SW 1271 (cell line): ENCODE measurements around the gene GATA3.
"Not testable (repeated sequence)": the region's sequence is repeated elsewhere in the genome, so short reads cannot be mapped to it uniquely, and the experiment has no call there.

Experiments used
- DNase-seq, 2 experiments: peaks; one replicate each; lab custom pipeline; 2025; lab: John Stamatoyannopoulos, UW

Gene GATA3

DNA sequence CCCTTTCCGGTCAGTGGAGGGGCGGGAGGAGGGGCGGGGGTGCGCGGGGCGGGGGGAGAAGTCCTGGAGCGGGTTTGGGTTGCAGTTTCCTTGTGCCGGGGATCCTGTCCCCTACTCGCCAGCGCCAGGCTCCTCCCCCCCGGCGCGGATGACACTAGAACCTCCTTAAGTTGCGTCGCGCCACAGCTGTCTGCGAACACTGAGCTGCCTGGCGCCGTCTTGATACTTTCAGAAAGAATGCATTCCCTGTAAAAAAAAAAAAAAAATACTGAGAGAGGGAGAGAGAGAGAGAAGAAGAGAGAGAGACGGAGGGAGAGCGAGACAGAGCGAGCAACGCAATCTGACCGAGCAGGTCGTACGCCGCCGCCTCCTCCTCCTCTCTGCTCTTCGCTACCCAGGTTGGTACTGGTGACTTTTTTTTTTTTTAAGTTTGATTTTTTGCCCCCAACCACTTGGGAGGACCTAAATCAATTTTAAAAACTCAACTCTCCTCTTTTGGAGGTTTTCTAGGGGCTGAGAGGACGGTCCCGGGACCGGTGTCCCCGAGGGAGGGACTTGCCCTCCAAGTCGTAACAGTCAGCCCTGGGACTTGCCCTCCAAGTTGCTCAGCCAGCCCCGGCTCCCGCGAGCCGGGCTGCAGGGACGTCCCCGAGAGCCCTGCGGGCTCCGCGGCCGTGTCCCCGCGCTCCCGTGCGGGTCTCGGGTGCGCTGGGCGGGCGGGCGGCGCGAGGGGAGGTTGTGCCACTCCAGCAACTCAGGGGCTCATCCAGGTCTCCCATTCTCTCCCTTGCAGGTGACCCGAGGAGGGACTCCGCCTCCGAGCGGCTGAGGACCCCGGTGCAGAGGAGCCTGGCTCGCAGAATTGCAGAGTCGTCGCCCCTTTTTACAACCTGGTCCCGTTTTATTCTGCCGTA lies at the start of gene GATA3:
TSS of gene GATA3 (plus strand) at position 195 of the 914 bp plus-strand sequence. CDS start 968 bp downstream, outside the sequence.
- DNase-seq, result peak; percentile 46 to 75

DNA sequence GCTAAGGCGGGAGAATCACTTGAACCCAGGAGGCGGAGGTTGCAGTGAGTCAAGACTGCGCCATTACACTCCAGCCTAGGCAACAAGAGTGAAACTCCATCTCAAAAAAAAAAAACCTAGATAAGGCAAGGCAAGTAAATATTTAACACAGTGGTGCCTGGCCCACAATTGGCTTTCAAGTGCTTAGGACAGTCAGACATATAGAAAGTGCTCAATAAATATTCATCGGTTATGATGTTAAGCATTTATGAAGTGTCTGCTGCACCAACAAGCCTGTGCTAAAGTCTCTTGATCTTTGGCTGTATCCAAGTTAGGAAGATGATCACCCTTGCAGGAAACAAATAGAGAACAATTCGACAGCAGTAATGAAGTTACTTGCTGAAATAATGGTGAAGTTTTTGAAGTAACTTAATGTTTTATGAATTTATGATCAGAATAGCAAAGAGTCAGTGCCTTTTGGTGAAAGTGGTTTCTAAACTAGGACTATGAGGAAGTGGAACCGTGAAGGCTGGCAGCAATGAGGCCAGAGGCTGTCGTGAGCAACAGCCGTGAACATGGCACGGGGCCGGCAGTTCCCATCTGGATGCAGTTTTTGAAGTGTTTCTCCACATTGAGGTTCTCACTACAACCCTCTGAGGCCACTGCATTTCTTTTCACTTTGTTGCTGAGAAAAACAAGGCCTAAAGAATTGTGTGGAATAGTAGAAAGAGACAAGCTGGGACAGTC lies 48.1 kb upstream of the GATA3 start:
- DNase-seq, result no peak

DNA sequence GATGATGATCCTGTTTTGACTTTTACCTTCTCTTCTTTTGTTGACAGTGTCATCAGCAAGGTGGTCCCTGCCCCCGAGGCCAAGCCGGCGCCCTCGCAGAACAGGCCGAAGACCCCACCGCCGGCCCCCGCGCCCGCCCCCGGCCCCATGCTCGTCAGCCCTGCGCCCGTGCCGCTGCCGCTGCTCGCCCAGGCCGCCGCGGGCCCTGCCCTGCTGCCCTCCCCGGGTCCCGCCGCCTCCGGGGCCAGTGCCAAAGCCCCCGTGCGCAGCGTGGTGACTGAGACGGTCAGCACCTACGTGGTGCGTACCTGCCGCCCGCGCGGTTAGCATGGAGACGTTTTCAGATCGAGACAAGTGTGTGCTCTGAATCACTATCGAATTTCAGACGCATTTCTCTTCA lies 45.5 kb upstream of the GATA3 start:
- no peak for DNase-seq

DNA sequence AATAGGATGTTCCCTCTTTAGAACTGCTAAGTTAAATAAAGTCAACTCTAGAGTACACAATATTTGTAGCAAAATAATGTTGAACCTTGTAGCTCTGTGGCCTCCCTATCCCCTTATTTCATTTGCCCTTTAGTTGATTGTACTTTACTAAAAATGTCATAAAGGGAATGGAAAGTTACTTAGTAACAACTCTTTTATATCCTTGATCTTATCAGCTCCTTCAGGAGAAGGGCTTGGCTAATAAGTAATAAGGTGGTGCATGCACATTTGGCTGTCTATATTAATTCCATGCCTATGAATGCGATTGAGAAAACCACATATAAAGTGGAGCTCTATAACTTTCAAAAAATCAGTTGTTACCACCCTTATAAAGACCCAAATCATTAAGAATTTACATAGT lies 41.5 kb upstream of the GATA3 start:
- no peak for DNase-seq

DNA sequence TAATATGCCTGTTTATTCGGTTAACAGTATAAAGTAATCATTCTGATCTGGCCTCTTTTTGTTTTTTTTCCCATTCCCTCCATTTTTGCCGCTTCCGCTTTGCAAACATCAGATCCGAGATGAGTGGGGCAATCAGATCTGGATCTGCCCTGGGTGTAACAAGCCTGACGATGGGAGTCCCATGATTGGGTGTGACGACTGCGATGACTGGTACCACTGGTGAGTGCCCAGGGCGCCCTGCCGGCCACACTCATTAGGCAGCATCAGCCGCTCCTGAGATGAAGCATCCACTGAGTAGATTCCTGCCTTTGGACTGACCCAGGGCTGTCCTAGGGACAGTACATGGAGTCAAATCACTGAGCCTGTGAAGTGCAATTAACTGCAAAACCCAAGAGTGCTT lies 40.9 kb upstream of the GATA3 start:
- no peak for DNase-seq

DNA sequence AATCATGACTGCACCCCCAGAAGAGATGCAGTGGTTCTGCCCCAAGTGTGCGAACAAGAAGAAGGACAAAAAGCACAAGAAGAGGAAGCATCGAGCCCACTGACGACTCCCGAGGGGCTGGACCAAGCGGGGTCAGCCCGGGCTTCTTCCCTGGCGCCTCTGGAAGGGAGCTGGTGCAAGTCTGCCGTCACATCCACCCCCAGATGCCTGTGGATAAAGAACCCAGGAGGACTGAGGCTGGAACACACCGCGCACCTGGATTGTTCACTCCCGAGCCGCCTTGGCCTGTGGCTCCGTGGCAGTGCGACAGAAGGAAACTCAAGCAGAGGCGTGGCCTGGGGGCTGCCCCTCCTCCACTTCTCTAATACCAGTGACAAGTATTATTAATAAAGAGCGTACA lies 39.8 kb upstream of the GATA3 start:
- no peak for DNase-seq

DNA sequence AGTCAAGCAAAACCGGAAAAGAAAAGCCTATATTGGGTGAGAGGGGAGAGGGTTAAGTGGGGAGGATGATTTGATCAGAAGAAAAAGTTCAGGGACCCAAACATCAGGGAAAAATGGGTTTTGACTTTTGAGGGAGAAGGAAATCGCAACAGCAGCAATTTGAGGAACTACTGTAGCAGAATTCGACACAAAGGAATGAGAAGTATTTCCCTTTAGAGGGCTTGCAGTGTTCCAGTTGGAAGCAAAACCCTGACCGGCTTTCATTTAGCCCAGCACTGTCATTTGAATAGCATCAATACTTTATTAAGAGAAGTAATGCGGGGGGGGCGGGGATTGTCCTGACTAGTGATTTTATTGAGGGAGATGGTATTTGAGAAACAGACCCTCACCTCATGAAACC lies 37.2 kb upstream of the GATA3 start:
- no peak for DNase-seq

DNA sequence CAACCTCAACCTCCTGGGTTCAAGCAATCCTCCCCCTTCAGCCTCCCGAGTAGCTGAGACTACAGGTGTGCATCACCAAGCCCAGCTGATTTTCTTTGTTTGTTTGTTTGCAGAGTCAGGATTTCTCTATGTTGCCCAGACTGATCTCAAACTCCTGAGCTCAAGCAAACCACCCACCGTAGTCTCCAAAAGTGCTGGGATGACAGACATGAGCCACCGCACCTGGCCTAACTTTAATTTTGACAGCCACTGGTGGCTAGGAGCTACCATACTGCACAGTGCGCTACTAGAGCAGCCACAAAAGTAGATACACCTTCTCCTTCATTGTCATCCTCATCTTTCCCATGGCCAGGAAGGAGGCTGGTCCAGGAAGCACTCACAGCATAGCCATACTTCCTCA lies 31.2 kb upstream of the GATA3 start:
- DNase-seq, result no peak

DNA sequence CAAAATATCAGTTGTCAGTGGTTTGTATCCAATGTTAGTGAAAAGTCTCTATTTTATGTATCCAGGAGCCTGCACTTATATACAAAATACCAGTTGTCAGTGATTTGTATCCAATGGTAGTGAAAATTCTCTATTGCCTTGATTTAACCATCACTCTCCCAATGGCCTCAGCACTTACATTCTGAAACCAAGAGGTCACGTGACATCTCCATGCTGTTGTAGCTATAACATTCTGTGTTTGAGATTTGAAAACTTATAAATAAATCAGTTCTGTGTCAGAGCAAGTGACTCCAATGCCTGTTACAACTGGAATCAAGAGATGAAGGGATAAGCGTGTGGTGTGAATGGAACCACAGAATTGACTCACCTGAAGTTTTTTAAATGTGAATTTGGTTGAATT lies 30.6 kb upstream of the GATA3 start:
- DNase-seq, result no peak

DNA sequence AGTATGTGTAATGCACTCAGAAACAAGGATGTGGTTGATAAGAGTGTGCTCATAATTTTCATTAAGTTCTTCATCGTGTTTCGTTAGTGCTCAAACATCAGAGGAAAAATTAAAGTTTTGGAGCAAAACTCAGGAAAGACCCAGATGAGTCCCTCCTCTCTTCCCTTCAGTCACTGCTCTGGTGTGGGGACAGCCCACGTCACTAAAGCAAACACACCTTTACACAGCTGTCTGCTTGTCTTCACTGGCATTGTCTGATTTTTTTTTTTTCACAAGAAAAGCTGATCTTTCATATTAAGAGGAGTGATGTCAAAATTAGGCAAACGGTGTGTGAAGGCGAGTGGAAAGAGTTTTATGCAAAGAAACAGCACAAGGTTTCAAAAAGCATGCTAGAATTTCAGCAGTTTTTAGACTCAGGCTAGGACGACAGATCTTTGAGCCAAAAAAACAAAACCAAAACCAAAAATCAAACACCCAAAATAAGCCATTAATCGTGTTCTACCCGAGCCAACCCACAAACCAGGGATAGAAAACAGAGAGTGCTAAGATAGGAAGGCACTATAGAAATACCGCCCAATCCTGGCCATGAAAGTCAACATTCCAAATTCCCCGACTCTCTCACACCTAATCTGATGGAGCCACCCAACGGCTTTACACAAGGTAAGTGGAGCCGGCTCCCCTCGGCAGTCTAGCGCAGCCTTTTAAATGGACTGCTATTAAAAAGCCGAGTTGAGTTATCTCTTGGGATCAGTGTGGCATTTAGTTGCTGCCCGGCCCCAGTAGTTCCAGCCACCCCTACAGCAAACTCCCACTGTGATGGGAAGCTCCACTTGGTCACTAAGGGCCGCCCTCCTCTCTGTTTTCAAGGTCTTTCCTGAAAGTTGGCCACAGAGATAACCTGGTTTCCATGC lies 27.9 kb upstream of the GATA3 start:
- DNase-seq, result no peak

DNA sequence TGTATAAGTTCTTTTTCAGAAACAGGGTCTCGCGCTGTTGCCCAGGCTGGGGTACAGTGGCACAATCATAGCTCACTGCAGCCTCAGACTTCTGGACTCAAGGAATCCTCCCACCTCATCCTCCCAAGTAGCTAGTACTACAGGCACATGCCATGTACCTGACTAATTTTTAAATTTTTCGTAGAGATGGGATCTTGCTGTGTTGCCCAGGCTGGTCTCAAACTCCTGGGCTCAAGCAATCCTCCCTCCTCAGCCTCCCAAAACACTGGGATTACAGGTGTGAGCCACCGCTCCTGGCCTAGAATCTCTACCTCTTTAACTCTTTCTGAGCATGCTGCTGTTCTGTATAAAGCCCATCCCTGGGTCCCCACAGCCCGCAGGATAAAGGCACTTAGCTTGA lies 23.3 kb upstream of the GATA3 start:
- not testable (repeated sequence) for DNase-seq

DNA sequence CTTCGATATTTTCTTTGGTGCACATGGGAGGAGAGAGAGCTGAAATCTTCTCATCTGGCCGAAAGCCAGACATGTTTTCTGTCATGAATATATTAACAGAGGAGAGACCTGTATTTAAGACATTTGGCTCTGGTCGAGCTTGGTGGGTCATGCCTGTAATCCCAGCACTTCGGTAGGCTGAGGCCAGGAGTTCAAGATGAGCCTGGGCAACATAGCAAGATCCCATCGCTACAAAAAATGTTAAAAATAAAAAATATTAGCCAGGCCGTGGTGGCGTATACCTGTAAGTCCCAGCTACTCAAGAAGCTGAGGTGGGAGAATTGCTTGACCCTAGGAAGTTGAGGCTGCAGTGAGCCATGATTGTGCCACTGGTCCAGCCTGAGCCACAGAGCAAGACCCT lies 21.9 kb upstream of the GATA3 start:
- DNase-seq, result no peak

DNA sequence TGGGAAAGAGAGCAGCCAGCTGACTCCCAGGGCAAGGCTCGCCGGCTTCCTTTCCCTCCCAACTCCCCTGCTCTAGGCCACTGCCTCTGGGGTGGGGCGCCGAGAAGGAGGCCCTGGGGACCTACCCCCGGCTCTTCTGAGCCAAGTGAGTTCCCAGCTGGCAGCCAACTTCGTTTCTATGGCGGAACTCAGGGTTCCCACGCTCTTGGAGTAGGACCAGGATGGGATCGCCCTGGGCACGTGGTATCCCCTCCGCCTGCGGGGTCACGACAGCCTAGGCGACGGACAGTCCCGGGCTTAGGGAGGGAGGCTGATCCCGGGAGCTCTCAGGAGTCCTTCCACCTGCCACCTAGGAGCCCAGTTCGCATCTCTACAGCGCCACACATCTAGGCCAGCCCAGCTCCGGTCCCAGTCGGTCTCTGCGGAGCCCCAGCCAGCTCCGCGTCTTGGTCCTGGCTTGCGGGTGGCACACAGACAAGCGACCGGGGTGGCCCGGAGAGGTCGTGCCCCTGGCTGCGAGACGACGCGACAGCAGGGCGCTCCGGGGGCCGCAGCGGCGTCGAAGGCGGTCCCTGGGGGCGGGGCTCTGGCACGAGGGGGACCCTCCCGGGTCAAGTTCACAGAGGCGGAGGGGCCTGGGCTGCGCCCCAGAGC lies 20.5 kb upstream of the GATA3 start:
- DNase-seq, result no peak

DNA sequence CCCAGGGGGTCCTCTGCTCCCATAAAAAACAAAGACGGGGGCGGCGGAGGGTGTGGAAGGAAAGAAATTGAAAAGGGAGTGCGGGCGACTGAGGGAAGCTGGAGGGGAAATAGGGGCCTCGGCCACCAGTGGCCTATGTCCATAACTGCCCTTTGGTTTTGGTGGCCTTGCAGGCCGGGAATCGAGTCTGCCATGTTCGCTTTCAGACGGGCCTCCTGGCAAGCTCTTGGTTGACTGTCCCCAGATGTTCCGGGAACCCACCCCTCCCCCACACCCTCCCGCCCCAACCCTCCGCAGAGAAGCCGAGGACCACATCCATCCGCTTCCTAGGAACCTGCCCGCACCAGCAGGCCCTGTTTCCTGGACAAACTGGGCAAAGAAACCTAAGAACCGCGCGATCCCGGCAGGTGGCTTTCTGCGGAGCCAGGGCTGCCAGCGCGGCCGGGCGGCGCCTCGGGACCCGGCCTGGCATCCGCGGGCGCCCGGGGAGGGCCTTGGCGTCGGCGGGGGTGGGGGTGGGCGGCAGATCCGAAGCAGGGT lies 20.0 kb upstream of the GATA3 start:
- DNase-seq, result no peak

DNA sequence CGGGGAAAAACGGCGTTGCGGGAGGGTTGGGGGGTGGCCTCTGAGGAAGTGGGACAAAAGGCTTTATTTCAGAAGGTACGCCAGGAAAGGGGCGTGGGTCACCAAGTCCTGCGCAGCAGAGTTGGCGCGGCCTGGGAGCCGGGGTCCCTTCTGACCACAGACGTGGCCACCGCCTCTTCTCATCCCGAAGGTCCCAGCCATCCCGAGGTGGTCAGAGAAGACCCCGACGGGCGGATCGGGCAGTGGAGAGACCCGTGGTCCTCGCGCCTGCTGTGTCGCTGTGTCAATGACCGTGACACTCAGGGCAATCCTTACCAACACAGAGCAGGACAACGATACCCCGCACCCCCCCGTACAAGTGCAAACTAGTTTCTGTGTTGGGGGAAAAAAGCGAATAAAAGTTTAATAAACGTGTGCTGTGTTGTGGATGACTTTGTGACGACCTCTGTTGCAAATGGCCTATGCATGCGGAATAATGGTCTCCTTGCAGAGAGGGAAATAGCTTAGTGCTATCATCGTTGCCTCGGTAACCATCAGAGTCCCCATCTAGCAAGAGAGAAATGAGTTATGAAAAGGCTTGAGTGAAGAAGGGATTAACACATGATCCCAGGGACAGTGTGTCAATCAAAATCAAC lies 19.4 kb upstream of the GATA3 start:
- no peak for DNase-seq

DNA sequence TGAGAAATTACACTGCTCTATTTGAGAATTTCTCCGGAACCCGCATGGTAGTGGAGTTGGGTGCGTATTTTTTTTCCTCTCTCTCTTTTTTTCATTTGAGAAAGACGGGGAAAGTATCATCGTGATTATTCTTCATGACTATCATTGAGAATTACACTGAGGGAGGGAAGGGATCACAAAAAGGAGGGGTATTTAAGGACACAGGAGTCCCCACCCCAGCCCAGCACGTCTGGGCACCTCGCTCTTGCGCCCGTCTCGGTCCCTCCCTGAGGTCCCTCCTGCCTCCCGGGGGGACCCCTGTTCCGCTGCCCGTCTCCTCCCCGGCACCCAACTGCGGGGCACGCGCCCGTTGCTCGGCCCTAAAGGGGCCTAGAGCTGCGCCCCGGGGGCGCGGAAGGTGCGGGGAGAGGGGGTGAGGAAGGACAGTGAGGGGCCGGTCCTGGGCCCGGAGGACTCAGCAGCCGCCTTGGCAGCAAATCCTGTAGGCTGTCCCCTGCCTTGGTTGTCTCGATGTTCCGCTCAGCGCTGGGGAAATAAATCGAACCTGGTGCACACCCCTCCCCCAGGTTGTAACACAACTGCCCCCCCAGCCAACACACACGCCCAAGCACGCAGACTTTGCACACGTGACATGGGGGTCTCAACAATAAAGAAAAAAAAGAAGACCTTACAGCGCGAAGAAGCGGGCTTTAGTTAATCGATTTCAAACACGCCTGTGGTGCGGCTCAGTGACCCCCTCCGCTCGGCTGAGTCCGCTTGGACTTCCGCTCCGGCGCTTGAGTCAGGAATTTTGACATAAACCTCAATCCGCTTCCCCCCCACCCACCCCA lies 18.6 kb upstream of the GATA3 start:
- DNase-seq, result no peak

DNA sequence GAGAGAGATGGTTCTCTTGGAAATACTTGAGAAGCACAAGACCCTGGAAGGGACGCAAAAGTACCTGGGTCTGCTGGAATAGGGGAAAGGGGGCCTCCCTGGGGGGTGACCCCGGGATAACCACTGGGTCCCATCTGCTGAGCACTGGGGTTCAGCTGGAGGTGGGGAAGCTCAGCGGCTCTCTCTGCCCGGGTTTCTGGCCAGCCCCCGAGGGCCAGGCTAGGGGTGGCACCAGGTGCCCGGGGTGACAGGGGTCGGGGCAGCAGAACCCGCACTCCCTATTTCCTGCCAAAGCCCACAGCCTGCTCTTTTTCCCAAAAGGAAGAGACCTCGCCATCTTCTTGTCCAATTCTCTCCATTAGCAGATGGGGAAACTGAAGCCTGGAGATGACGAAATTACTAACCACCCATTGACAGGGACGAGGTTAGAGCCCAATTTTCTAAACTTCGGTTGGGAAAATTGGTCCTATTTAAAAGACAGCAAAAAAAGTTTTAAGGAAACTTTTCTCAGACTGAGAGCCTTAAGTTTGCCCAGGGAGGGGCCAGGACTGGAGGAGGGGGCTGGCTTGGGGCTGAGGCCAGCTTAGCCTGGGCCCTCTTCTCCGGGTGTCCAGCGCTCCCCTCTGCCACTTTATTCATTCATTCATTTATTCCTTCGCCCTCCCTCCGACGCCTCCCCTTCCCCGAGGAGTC lies 17.8 kb upstream of the GATA3 start:
- no peak for DNase-seq

DNA sequence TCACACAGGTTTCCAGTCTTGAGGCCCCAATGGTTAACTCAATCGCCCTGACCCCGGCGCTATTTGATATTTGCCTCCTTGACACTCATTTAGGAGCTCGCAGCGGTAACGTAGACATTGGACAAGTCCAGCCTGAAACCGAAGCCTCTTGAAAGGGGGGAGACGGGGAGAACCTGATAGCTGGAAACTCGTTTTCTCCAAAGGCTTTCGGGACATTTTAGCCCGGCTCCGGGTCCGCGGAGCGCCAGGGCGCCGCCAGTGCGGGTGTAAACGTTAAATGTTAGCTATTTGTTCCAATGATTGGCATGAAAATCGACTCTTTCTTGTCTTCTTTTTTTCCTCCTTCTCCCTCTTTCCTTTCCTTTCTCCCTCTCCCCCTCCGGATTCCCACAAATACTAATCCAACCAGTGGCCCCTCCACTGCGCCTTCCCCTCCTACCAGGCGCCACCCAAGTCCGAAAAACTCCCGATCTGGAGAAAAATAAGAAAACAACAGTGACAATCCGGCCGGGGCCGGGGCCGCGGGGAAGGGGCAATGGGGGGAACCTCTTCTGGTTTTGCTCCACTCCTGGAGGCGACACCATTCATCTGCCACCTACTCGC lies 17.2 kb upstream of the GATA3 start:
- no peak for DNase-seq
